ENCODE measurements around the gene AKAP1. TPM values are rescaled to one million over a fixed set of nuclear protein-coding genes. Genes with fewer than 3 reads are reported as not detected.

Gene AKAP1
- total and polyA plus RNA-seq, 2 of the 8 experiments (the other 6 are each of a cell fraction or from before 2014, with no cell fraction given), result 120 to 156 TPM

GRCh38 chr17:57104461-57105175 lies 19.6 kb downstream of the AKAP1 start:
- 87% methylated on average over 7 of the region's 7 CpGs; no CpG with 5 or more reads in 1 of the 2 experiments for WGBS, 2 experiments (ENCODE audit: extremely low coverage in 1 of 2, insufficient coverage in 1 of 2, insufficient read length in 1 of 2, insufficient replicate concordance in 2 of 2, low coverage in 1 of 2, low lambda C conversion rate in 2 of 2, missing lambda C conversion rate in 1 of 2)
- H3K18ac ChIP-seq (ENCODE audit: extremely low read depth, low read length), result no peak overlapping the region
- H2BK12ac ChIP-seq (ENCODE audit: low read depth, low read length), result no peak overlapping the region
- DNase-seq (ENCODE audit: low read depth in 1 of 2, low spot score in 2 of 2) (no peak), FAIRE-seq (no peak)
- no peak overlapping the region for H3K9ac ChIP-seq (replicated peaks in 1 of 4; ENCODE audit: extremely low read depth in 1 of 4, low read depth in 3 of 4, low read length in 3 of 4)
- H3K27ac ChIP-seq (ENCODE audit: low read depth, low read length), result peak overlapping the region; percentile 37; the same call in 1 of the 2 replicates
- H4K8ac ChIP-seq (ENCODE audit: extremely low read depth, insufficient read depth, low read length), result no peak overlapping the region
- no peak overlapping the region for H3K4ac ChIP-seq (replicated peaks; ENCODE audit: insufficient read length, low read depth, low read length)
- no peak overlapping the region for H2AFZ ChIP-seq (ENCODE audit: low read length)
- peaks cover 12 to 33% of the 10 kb centered on the region in 2 experiments for H4K20me1 ChIP-seq (replicated peaks in 1 of 2; ENCODE audit: control insufficient read depth in 1 of 2, insufficient read depth in 2 of 2, low read length in 2 of 2)
- H3K14ac ChIP-seq (ENCODE audit: insufficient read length), result no peak overlapping the region
- no peaks in the 10 kb centered on the region for H3K27me3 ChIP-seq (replicated peaks in 1 of 4; ENCODE audit: control insufficient read depth in 3 of 4, extremely low read depth in 1 of 4, insufficient read depth in 3 of 4, low read length in 3 of 4)
- H3K4me1 ChIP-seq (replicated peaks in 1 of 4; ENCODE audit: control insufficient read depth in 3 of 4, insufficient read depth in 4 of 4, low read length in 3 of 4), result peaks cover 4 to 34% (median 21%) of the 10 kb centered on the region in 4 experiments
- H2BK5ac ChIP-seq (ENCODE audit: low read depth, low read length), result 0 out of 2 replicates have a peak overlapping the region, but pooled peaks have one; percentile 4
- H3K79me2 ChIP-seq (ENCODE audit: control insufficient read depth in 1 of 2, insufficient read depth in 2 of 2, low read length in 2 of 2), result peaks cover 5 to 95% of the 10 kb centered on the region in 2 experiments; a peak in 3 of 4 replicates
- no peak overlapping the region for H3K56ac ChIP-seq (replicated peaks; ENCODE audit: insufficient read length, low read depth, low read length)
- H2BK15ac ChIP-seq (ENCODE audit: low read length), result no peak overlapping the region
- H2BK20ac ChIP-seq (ENCODE audit: low read length), result no peak overlapping the region
- H3K9me3 ChIP-seq (ENCODE audit: insufficient read depth in 2 of 2, low read depth in 1 of 2, low read length in 1 of 2), result no peaks in the 10 kb centered on the region
- no peak overlapping the region for H2BK120ac ChIP-seq (replicated peaks; ENCODE audit: low read depth, low read length)
- ChIA-PET CTCF (ENCODE audit: partially characterized antibody) (interaction anchor here (0.6 to 9.6 kb wide), 8 partner anchors 6 to 1991 kb away, joined by 3 to 112 read pairs (median 6); partner anchors contain the start of gene AKAP1), POLR2A (ENCODE audit: partially characterized antibody) (no interaction called here)
- no peak overlapping the region for H2AK5ac ChIP-seq (ENCODE audit: low read depth, low read length)
- no peak overlapping the region for H3K23ac ChIP-seq (ENCODE audit: insufficient read length)
- peaks cover 0 to 7% (median 3%) of the 10 kb centered on the region in 4 experiments; a peak in 2 of 8 replicates for H3K36me3 ChIP-seq (ENCODE audit: control insufficient read depth in 2 of 4, insufficient read depth in 4 of 4, low read length in 3 of 4)
- H3K79me1 ChIP-seq (ENCODE audit: low read depth, low read length), result peaks cover 21% of the 10 kb centered on the region
- H4K5ac ChIP-seq (ENCODE audit: insufficient read length, low read depth, low read length), result no peak overlapping the region
- no peak overlapping the region for H3K4me3 ChIP-seq (ENCODE audit: extremely low read depth in 1 of 4, insufficient read depth in 2 of 4, low read depth in 3 of 4, low read length in 4 of 4)
- no peak overlapping the region for H4K91ac ChIP-seq (replicated peaks; ENCODE audit: insufficient read length, low read length)
- H3K23me2 ChIP-seq (ENCODE audit: low read depth, low read length), result no peaks in the 10 kb centered on the region; the same call in 1 of the 2 replicates
- H3K4me2 ChIP-seq (ENCODE audit: insufficient read depth in 1 of 2, low read depth in 2 of 2, low read length in 2 of 2), result no peak overlapping the region
- TF ChIP-seq EZH2 (IDR thresholded peaks at IDR 0.05; ENCODE audit: low read depth, low read length, severe bottlenecking), result no peak
- TF ChIP-seq RXRA (IDR thresholded peaks at IDR 0.05; ENCODE audit: insufficient read depth, low read depth, low read length), result no peak
- no peak for TF ChIP-seq EP300 (IDR thresholded peaks at IDR 0.05; ENCODE audit: borderline replicate concordance in 1 of 2, low read depth in 2 of 2, low read length in 2 of 2)

Data from H1 (cell line).